Skin of body (tissue), 2 donors: ENCODE results near the gene KCNJ4. TPM values are rescaled to one million over a fixed set of nuclear protein-coding genes. Genes with fewer than 3 reads are reported as not detected.

Experiments used
- DNase-seq: peaks from one replicate; lab custom pipeline; 2025; lab: John Stamatoyannopoulos, UW
- total RNA-seq: library from RNA; depleted of rRNA; stranded (reverse); fragments of >200 nt; gene quantifications from one replicate; pipeline ENCODE4 v1.2.3, GENCODE V29; 2014

Gene KCNJ4
- total RNA-seq, 1 donor from 2014 or later: 0.30 TPM

DNA sequence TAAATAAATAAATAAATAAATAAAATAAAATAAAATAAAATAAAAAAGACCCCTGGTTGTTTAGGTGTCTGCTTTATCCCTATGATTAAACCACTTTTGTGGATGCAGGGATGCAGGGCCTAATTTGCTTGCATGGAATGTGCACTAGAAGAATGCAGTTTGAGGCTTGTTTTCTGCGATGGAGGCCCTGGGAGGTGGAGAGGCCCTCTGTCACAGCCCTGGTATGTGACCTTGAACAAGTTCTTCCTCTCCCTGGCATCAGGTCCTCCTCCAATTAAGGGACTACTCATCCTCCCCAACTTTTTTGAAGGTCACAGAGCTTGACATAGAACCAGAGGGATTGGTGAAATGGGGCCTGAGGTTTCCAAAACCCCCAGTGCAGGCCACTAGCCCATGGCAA, 22.7 kb downstream of the KCNJ4 start:
- DNase-seq: no peak

DNA sequence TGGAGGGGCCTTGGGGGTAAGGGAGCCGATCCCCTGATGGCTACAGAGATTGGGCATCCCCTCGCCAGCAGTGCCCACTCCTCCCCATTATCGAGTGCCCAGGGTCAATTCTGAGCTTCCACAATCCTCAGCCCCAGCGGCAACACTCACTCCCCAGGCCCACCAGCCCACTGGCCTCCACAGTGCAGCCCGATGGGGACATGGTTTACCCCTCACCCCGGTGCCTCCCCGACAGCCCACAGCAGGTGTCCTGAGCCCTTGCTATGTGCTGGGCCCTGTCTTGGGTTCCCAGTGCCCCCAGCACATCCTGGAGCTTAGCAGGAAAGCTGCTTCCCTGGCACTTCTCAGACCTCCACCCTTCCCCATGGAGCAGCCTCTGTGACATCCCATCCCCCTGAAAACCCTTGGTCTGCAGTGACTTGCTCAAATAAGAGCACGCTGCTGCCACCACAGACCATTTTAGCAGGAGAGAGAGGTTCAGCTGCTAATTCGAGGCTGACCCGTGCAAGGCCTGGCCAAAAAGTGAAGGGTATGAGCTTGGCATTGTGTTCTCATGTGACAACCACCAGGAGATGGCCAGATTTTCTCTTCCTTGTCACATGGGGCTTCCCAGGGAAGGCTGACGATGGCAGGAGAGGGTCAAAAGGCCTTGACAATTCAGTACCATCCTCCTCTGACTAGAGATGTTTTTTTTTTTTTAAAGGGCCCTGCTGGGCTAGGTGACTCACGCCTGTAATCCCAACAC, 23.6 kb downstream of the KCNJ4 start:
- DNase-seq: no peak

- no peak for DNase-seq
These were observed 25.4 kb downstream of the KCNJ4 start for GRCh38 chr22:38429499-38430068.

GRCh38 chr22:38428714-38429113, 26.3 kb downstream of the KCNJ4 start:
- no peak for DNase-seq

DNA sequence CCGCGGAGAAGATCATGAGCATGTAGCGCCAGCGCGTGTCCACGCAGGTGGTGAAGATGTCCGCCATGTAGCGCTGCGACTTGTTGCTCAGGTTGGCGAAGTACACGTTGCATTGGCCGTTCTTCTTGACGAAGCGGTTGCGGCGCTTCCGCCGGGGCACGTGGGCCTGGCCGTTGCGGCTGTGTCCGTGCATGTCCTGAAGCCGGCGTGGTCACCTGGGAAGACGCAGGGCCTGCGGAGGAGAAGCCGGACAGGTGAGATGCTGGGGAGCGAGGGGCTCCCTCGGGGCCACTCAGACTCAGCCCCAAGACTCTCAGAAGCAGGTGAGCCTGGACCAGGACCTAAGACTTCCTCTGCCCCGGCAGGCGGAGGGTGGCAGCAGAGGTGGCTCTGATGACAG, 27.1 kb downstream of the KCNJ4 start:
- DNase-seq: no peak

DNA sequence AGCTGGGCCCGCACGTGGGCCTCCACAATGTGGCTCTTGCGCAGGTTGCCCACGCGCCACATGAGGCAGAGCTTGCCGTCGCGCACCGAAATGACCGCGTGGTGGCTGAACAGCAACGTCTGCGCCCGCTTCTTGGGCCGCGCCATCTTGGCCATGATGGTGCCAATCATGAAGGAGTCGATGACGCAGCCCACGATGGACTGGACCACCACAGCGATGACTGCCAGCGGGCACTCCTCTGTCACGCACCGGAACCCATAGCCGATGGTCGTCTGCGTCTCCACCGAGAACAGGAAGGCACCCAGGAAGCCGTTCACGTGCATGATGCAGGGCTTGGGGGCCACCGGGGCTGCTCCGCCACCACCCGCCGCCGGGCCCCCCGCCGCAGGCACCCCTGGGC, 27.5 kb downstream of the KCNJ4 start:
- no peak for DNase-seq

DNA sequence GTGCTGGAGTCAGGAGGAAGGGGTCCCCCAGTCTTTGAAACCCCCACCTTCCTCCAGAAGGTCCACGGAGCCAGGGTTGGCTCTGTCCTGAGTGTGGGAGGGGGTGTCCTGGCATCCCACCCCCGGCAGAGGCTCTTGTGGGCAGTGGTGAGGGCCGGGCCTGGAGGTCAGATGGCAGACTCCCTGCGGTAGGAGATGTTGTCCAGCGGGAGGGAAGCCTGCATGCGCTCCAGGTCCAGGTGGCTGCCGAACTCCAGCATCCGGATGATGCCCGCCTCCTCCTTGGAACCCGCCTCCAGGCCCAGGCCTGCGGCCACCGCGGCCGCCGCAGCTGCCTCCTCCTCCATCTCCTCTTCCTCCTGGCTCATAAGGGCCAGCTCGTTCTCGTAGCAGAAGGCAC, 28.4 kb downstream of the KCNJ4 start:
- DNase-seq: no peak

DNA sequence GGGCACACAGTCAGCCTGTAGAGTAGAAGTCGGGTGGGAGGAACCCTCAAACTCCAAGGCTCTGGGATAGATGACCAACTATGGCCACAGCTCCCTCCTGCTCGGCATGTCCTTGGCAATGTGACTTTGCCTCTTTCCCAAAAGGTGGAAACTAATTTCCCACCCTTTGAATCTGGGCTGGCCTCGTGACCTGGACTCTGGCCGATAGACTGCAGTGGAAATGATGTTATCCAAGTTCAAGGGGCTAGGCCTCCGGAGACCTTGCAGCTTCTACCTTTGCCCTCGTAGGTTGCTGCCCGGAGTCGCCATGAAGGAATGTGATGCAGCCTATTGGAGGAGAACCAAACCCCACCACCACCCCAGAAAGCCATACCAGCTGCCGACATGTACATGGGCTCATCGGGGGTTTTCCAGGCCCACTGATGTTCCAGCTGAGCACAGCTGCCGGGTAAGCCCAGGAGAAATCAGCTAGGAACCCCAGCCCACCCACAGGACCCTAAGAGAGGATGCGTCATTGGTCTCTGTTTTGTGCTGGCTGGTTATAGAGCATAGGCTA, 30.4 kb downstream of the KCNJ4 start:
- no peak for DNase-seq

DNA sequence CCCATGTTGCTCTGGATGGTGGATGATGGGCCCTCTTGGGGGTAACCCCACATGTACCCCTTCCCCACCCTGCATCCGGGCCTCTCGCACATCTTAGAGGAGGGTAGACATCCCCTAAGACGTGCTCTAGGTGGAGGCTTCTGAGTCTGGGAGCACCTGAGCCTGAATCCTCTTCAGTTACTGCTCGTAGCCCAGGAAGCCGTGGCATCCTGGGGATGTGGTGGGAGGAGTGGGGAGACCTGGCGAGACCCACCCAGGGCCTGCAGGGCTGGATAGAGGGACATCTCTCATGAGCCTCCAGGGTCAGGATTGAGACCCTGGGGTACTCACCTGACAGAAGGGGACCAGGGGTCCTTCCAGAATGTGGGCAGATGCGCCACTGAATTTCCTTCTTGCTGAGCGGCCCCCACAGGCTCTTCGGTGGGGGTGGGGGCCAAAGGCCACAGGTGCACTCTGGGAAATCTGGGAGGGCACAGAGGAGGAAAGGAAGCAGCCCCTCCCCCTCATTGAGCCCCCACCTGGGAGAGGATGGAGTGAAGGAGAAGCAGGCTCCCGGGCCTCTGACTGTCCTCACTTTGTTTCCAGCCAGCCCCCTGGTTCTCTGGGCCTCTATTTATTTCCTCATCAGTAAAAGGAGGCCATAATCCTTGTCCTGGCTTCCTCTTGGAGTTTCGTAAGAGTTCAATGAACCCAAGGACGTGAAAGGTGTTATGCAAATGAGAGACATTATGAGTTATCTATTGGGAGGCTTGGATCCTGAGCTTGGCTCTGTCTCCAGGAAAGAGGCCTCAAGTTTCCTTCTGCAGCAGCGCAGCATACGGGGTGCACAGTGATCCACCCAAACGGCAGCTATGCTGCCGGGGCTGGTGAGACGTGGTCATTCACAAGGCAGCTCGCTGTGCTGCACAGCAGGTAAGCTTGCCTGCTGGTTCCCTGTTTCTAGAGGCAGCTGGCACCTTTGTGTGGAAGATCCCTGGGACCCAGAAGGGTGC, 31.2 kb downstream of the KCNJ4 start:
- DNase-seq: no peak

GRCh38 chr22:38422611-38423511, 32.1 kb downstream of the KCNJ4 start:
- no peak for DNase-seq

- no peak for DNase-seq
These were observed 34.3 kb downstream of the KCNJ4 start for GRCh38 chr22:38420734-38421133.

- DNase-seq: no peak
These were observed 35.2 kb downstream of the KCNJ4 start for GRCh38 chr22:38419858-38420160.

GRCh38 chr22:38419121-38419857, 35.7 kb downstream of the KCNJ4 start:
- no peak for DNase-seq

DNA sequence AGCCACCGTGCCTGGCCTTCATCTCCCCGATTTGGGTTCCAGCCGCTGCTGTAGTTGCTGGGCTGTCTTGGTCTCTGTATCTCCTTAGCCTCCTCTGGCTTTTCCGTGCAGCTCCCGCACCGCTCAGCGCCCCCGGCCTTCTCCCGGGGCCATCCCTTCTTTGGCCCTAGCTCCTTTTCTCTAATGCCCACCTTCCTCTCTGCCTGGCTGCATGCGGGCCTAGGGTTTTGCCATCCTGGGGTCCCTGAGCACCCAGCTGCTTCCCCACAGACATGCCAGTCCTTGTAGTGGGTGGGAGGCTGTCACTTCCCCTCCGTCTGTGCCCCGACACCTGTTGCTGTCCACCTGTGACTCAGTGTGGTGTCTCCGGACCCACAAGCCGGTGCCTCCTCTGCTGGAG, 36.4 kb downstream of the KCNJ4 start:
- DNase-seq: no peak

DNA sequence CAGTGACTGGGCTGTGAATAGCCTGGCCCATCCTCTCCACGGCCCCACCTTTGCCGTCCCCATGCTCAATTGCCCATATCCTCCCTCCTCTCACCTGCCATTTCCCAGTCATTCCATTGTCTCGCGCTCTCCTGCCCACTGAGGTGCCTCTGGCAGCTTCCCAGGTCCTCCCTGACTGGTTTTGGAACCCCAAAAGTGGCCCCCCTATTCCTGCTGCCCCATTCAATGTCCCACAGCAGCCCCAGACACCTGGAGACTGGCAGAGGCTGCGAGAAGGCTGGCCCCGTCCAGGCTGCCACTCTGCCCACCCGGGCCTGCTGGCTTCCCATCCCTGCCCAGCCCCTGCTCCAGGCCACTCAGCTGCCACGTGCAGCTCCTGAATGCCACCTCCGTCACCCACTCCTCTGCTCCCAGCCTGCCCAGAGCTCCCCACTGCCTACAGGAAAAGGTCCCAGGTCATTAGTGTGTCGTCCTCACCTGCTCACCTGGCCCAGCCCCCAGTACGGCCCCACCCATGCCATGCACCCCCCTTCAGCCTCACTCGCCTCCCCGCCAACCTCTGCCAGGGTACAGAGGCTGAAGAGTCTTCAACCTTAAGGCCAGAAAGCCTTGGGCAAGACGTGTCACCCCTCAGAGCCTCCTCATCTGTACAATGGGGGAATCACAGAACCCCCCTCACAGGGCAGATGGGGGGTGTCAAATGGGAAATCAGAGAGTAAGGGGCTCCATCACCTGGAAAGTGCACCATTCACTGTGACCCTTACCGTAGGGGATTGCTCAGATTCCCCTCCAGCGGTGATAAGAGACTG, 37.5 kb downstream of the KCNJ4 start:
- DNase-seq: no peak

- no peak for DNase-seq
These were observed 38.3 kb downstream of the KCNJ4 start for GRCh38 chr22:38416621-38417251.

GRCh38 chr22:38415561-38416321, 39.3 kb downstream of the KCNJ4 start:
- DNase-seq: no peak

- no peak for DNase-seq
These were observed 40.0 kb downstream of the KCNJ4 start for GRCh38 chr22:38415046-38415445.
